ENCODE measurements around the gene ADARB2.
"Not testable (repeated sequence)": the region's sequence is repeated elsewhere in the genome, so short reads cannot be mapped to it uniquely, and the experiment has no call there.

The ADARB2 gene

GRCh38 chr10:1274111-1274661 lies 463.1 kb downstream of the ADARB2 start:
- no peak for DNase-seq (ENCODE audit: low read depth in 2 of 3, low spot score in 1 of 3)

GRCh38 chr10:1273372-1274105 lies 463.8 kb downstream of the ADARB2 start:
- DNase-seq (ENCODE audit: low read depth in 2 of 3, low spot score in 1 of 3), result no peak

- DNase-seq (ENCODE audit: low read depth in 2 of 3, low spot score in 1 of 3), result no peak
These were observed 464.6 kb downstream of the ADARB2 start for GRCh38 chr10:1272777-1273161.

- DNase-seq (ENCODE audit: low read depth in 2 of 3, low spot score in 1 of 3), result no peak
These were observed 465.1 kb downstream of the ADARB2 start for GRCh38 chr10:1272079-1272776.

GRCh38 chr10:1270906-1271305 lies 466.4 kb downstream of the ADARB2 start:
- DNase-seq (ENCODE audit: low read depth in 2 of 3, low spot score in 1 of 3), result no peak

- no peak for DNase-seq (ENCODE audit: low read depth in 2 of 3, low spot score in 1 of 3)
These were observed 466.8 kb downstream of the ADARB2 start for GRCh38 chr10:1270490-1270889.

- DNase-seq (ENCODE audit: low read depth in 2 of 3, low spot score in 1 of 3), result no peak
These were observed 468.5 kb downstream of the ADARB2 start for GRCh38 chr10:1268831-1269230.

GRCh38 chr10:1267568-1267967 lies 469.8 kb downstream of the ADARB2 start:
- no peak for DNase-seq (ENCODE audit: low read depth in 2 of 3, low spot score in 1 of 3)

- DNase-seq (ENCODE audit: low read depth in 2 of 3, low spot score in 1 of 3), result no peak
These were observed 470.2 kb downstream of the ADARB2 start for GRCh38 chr10:1267148-1267547.

- no peak for DNase-seq (ENCODE audit: low read depth in 2 of 3, low spot score in 1 of 3)
These were observed 471.1 kb downstream of the ADARB2 start for GRCh38 chr10:1266033-1266802.

- DNase-seq (ENCODE audit: low read depth in 2 of 3, low spot score in 1 of 3), result no peak
These were observed 473.3 kb downstream of the ADARB2 start for GRCh38 chr10:1264001-1264400.

- DNase-seq (ENCODE audit: low read depth in 2 of 3, low spot score in 1 of 3), result no peak
These were observed 480.1 kb downstream of the ADARB2 start for GRCh38 chr10:1257274-1257673.

GRCh38 chr10:1256432-1256725 lies 480.9 kb downstream of the ADARB2 start:
- DNase-seq (ENCODE audit: low read depth in 2 of 3, low spot score in 1 of 3), result no peak

- no peak for DNase-seq (ENCODE audit: low read depth in 2 of 3, low spot score in 1 of 3)
These were observed 481.5 kb downstream of the ADARB2 start for GRCh38 chr10:1255600-1256431.

GRCh38 chr10:1255118-1255517 lies 482.2 kb downstream of the ADARB2 start:
- no peak for DNase-seq (ENCODE audit: low read depth in 2 of 3, low spot score in 1 of 3)

GRCh38 chr10:1253523-1254353 lies 483.6 kb downstream of the ADARB2 start:
- DNase-seq (ENCODE audit: low read depth in 2 of 3, low spot score in 1 of 3), result no peak

GRCh38 chr10:1251769-1252168 lies 485.6 kb downstream of the ADARB2 start:
- DNase-seq (ENCODE audit: low read depth in 2 of 3, low spot score in 1 of 3), result no peak

- DNase-seq (ENCODE audit: low read depth in 2 of 3, low spot score in 1 of 3), result no peak
These were observed 488.0 kb downstream of the ADARB2 start for GRCh38 chr10:1249142-1249920.

- DNase-seq (ENCODE audit: low read depth in 2 of 3, low spot score in 1 of 3), result not testable (repeated sequence)
These were observed 489.1 kb downstream of the ADARB2 start for GRCh38 chr10:1248262-1248630.
